HG02678 (cell line): Measurements from ENCODE around the gene NHLRC2.
"Not testable (repeated sequence)": the region's sequence is repeated elsewhere in the genome, so short reads cannot be mapped to it uniquely, and the experiment has no call there.

ENCODE experiments used
- ATAC-seq: cut with Tn5 transposase; IDR thresholded peaks from one replicate; pipeline ENCODE4 v1.9.1; 2021; ENCODE audit warnings: mild to moderate bottlenecking, moderate library complexity; ENCODE audit not compliant: unreplicated experiment

Gene NHLRC2

GRCh38 chr10:113854013-113854760 lies at the start of gene NHLRC2, which contains the start of gene DCLRE1A:
NHLRC2 (plus strand) TSS chr10:113854661; CDS start chr10:113854873, 212 bp downstream.
DCLRE1A (minus strand) TSS chr10:113854082; CDS start chr10:113853182, 900 bp downstream.
- peak; percentile 42 for ATAC-seq

GRCh38 chr10:113806503-113806902 lies 48.0 kb upstream of the NHLRC2 start:
- no peak for ATAC-seq

GRCh38 chr10:113808168-113808567 lies 46.3 kb upstream of the NHLRC2 start:
- no peak for ATAC-seq

GRCh38 chr10:113814700-113815099 lies 39.8 kb upstream of the NHLRC2 start:
- ATAC-seq = not testable (repeated sequence)

GRCh38 chr10:113819989-113820388 lies 34.5 kb upstream of the NHLRC2 start:
- ATAC-seq = no peak

GRCh38 chr10:113820507-113820906 lies 34.0 kb upstream of the NHLRC2 start:
- no peak for ATAC-seq

- ATAC-seq = not testable (repeated sequence)
Observed at GRCh38 chr10:113821306-113821705, 33.2 kb upstream of the NHLRC2 start.

- ATAC-seq = no peak
Observed at GRCh38 chr10:113822174-113822573, 32.3 kb upstream of the NHLRC2 start.

GRCh38 chr10:113823389-113823788 lies 31.1 kb upstream of the NHLRC2 start:
- ATAC-seq = no peak

- ATAC-seq = no peak
Observed at GRCh38 chr10:113825791-113826190, 28.7 kb upstream of the NHLRC2 start.

- not testable (repeated sequence) for ATAC-seq
Observed at GRCh38 chr10:113828567-113828966, 25.9 kb upstream of the NHLRC2 start.

GRCh38 chr10:113842171-113842570 lies 12.3 kb upstream of the NHLRC2 start:
- ATAC-seq = no peak

- no peak for ATAC-seq
Observed at GRCh38 chr10:113843972-113844485, 10.4 kb upstream of the NHLRC2 start.

GRCh38 chr10:113846036-113846435 lies 8.4 kb upstream of the NHLRC2 start:
- ATAC-seq = no peak

- no peak for ATAC-seq
Observed at GRCh38 chr10:113849140-113849803, 5.2 kb upstream of the NHLRC2 start.

- no peak for ATAC-seq
Observed at GRCh38 chr10:113849946-113850345, 4.5 kb upstream of the NHLRC2 start.

- ATAC-seq = no peak
Observed at GRCh38 chr10:113853578-113854012, 866 bp upstream of the NHLRC2 start.

- ATAC-seq = peak; percentile 34
Observed at GRCh38 chr10:113854761-113855588, 514 bp downstream of the NHLRC2 start.

- no peak for ATAC-seq
Observed at GRCh38 chr10:113856563-113856962, 2.1 kb downstream of the NHLRC2 start.

- no peak for ATAC-seq
Observed at GRCh38 chr10:113857210-113857609, 2.7 kb downstream of the NHLRC2 start.

- no peak for ATAC-seq
Observed at GRCh38 chr10:113858541-113858940, 4.1 kb downstream of the NHLRC2 start.
